ENCODE data around the gene BRIP1.

BRIP1 gene

GRCh38 chr17:61648587-61648986 lies 214.7 kb downstream of the BRIP1 start:
- DNase-seq: no peak

- DNase-seq: no peak
These were observed 216.3 kb downstream of the BRIP1 start for GRCh38 chr17:61647047-61647446.

- DNase-seq: no peak
These were observed 216.8 kb downstream of the BRIP1 start for GRCh38 chr17:61646482-61646881.

GRCh38 chr17:61645920-61646319 lies 217.4 kb downstream of the BRIP1 start:
- DNase-seq: no peak

- no peak for DNase-seq
These were observed 218.2 kb downstream of the BRIP1 start for GRCh38 chr17:61644800-61645774.

GRCh38 chr17:61642768-61643167 lies 220.6 kb downstream of the BRIP1 start:
- DNase-seq: no peak

- no peak for DNase-seq
These were observed 221.6 kb downstream of the BRIP1 start for GRCh38 chr17:61641715-61642114.

- no peak for DNase-seq
These were observed 222.2 kb downstream of the BRIP1 start for GRCh38 chr17:61641084-61641483.

GRCh38 chr17:61639818-61640217 lies 223.5 kb downstream of the BRIP1 start:
- no peak for DNase-seq

GRCh38 chr17:61638087-61638486 lies 225.2 kb downstream of the BRIP1 start:
- no peak for DNase-seq

- DNase-seq: no peak
These were observed 227.4 kb downstream of the BRIP1 start for GRCh38 chr17:61635913-61636432.

GRCh38 chr17:61634942-61635538 lies 228.3 kb downstream of the BRIP1 start:
- DNase-seq: no peak

GRCh38 chr17:61634011-61634539 lies 229.3 kb downstream of the BRIP1 start:
- DNase-seq: no peak

- DNase-seq: no peak
These were observed 230.5 kb downstream of the BRIP1 start for GRCh38 chr17:61632826-61633225.

- DNase-seq: no peak
These were observed 231.5 kb downstream of the BRIP1 start for GRCh38 chr17:61631800-61632199.

Data from NCI-H1930 (cell line).